ENCODE data around the gene VPS26C. TPM values are rescaled to one million over a fixed set of nuclear protein-coding genes. Genes with fewer than 3 reads are reported as not detected.
"Not testable (repeated sequence)": the region's sequence is repeated elsewhere in the genome, so short reads cannot be mapped to it uniquely, and the experiment has no call there.

Gene VPS26C
- total RNA-seq, 1 experiment from 2014 or later = 39.9 TPM

GRCh38 chr21:37231249-37231645 lies 35.9 kb downstream of the VPS26C start:
- H3K4me3 ChIP-seq = no peak overlapping the region
- H3K9me3 ChIP-seq (replicated peaks) = no peaks in the 10 kb centered on the region
- no peak overlapping the region for H3K27ac ChIP-seq
- H3K36me3 ChIP-seq = peaks cover 65% of the 10 kb centered on the region
- H3K4me1 ChIP-seq (replicated peaks) = no peaks in the 10 kb centered on the region
- no peak for DNase-seq (ENCODE audit: low read depth in 1 of 2, low spot score in 2 of 2)
- no peaks in the 10 kb centered on the region for H3K27me3 ChIP-seq (replicated peaks)

DNA sequence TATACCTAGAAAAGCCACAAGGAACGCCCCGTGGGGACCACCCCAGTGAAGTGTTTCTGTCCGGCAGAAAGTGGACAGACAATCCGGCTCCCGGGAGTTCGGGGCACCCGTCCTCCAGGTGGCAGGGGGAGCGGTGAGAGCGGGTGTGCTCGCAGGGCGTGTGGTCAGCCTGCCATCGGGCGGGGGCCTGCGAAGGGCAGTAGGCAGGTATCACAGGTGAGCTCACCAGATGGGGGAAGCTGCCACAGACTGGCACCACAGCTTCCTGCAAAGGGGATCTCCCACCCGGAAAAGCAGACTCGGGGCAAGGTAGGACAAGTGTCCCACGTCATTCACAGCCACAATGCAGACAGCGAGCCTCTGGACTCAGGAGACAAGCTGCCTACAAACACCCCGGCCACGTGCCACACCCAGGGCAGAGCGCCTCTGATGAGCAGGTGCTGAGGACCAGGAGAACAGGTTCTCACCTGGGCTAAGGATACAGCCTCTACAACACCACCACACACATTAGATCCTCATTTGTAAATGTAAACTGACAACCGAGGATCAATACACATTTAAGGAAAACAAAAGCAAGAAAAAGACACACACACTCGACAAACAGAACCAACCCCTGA lies 36.4 kb downstream of the VPS26C start:
- no peak overlapping the region for H3K4me3 ChIP-seq
- H3K9me3 ChIP-seq (replicated peaks) = no peaks in the 10 kb centered on the region
- H3K4me1 ChIP-seq (replicated peaks) = no peaks in the 10 kb centered on the region
- no peaks in the 10 kb centered on the region for H3K27me3 ChIP-seq (replicated peaks)
- no peak for DNase-seq (ENCODE audit: low read depth in 1 of 2, low spot score in 2 of 2)
- H3K27ac ChIP-seq = no peak overlapping the region
- peaks cover 66% of the 10 kb centered on the region for H3K36me3 ChIP-seq

GRCh38 chr21:37228003-37228400 lies 39.1 kb downstream of the VPS26C start:
- H3K9me3 ChIP-seq (replicated peaks) = no peaks in the 10 kb centered on the region
- H3K36me3 ChIP-seq = peaks cover 84% of the 10 kb centered on the region
- no peak for DNase-seq (ENCODE audit: low read depth in 1 of 2, low spot score in 2 of 2)
- H3K4me3 ChIP-seq = no peak overlapping the region
- no peaks in the 10 kb centered on the region; the same call in 1 of the 2 replicates for H3K4me1 ChIP-seq (replicated peaks)
- H3K27me3 ChIP-seq (replicated peaks) = no peaks in the 10 kb centered on the region
- no peak overlapping the region for H3K27ac ChIP-seq

DNA sequence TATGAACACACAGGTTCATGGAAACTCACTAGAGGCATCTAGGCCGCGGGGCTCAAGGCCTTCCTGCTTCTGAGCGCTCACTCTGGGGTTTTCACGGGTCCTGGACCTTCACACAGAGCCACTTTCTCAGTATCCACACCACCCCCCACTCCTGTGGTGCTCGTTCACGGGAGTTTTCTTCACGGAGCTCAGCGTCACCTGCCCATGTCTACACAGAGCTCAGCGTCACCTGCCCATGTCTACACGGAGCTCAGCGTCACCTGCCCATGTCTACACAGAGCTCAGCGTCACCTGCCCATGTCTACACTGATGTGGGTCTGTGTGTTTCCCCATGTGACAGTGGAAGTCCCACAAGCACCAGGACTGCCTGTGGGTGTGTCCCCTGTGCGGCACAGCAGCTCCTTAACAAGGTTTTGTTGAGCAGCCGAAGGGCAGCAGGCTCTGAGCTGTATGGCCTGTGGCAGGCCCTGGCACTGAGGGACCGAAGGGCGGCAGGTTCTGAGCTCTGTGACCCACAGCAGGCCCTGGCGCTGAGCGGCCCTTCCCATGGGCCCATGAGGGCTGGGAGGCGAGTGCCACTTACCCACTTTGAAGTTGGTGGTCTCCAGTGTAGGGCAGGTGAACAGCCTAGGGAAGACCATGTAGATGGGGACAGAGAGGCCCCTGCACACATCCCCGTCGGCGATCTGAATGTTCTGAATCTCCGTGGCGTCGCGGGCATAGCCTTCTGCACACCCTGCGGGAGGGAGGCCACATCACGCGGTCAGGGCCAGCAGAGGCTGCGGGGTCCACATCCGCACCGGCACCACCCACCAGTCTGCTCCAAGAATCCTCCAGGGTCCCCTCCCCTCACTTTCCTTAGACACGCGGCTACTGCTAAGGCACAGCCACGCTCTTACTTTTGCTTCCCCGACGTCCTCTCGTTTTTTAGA lies 39.8 kb downstream of the VPS26C start:
- no peaks in the 10 kb centered on the region; the same call in 1 of the 2 replicates for H3K4me1 ChIP-seq (replicated peaks)
- DNase-seq (ENCODE audit: low read depth in 1 of 2, low spot score in 2 of 2) = no peak
- no peaks in the 10 kb centered on the region for H3K27me3 ChIP-seq (replicated peaks)
- no peak overlapping the region for H3K4me3 ChIP-seq
- H3K9me3 ChIP-seq (replicated peaks) = no peaks in the 10 kb centered on the region
- H3K36me3 ChIP-seq = peaks cover 79% of the 10 kb centered on the region
- no peak overlapping the region for H3K27ac ChIP-seq

- Histone ChIP-seq H3K4me3 (no peak overlapping the region), H3K36me3 (peaks cover 71% of the 10 kb centered on the region), H3K27me3 (replicated peaks) (no peaks in the 10 kb centered on the region), H3K4me1 (replicated peaks) (peaks cover 2% of the 10 kb centered on the region), H3K9me3 (replicated peaks) (no peaks in the 10 kb centered on the region), H3K27ac (no peak overlapping the region)
- no peak for DNase-seq (ENCODE audit: low read depth in 1 of 2, low spot score in 2 of 2)
Observed at GRCh38 chr21:37226041-37226920, 40.9 kb downstream of the VPS26C start.

DNA sequence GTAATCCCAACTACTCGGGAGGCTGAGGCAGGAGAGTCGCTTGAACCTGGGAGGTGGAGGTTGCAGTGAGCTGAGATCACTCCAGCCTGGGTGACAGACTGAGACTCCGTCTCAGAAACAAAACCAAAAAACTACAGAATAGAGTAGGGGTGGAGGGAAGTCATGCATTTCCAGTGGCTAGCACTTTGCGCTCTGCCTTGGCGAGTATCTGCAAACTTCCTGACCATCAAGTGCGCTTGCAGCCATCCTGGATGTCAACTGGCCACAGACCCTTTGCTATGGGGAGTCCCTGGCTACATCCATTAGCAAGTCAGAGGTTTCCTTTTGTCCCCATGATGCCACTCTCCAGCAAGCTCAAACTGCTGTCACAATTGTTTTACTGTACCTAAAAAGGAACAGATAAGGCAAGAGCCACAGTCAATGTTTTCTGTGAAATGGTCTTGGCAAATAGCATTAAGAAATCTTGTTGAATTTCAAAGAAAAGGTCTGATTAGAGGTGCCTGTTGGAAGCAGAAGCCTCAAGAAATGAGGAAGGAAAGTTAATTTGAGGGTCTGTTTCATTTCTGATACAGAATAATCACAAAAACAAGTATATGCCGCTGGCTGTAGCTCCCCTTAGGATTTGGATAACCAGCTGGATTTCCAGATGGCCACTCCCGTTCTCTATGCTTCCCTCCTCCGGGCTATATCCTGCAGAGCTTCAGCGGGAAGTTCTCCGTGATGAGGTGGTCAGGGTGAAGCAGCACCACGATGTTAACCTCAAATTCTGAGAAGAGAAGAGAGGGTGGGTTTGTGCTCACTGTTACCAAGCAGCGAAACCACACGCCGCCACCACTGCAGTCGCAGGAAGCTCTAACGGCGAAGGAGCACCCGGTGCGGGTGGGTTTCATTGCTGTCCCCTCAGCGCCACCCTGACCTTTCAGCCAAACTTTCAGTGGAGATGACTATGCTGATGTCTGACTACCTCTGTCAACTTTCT lies 42.0 kb downstream of the VPS26C start:
- no peaks in the 10 kb centered on the region for H3K9me3 ChIP-seq (replicated peaks)
- H3K27me3 ChIP-seq (replicated peaks) = no peaks in the 10 kb centered on the region
- H3K36me3 ChIP-seq = peaks cover 63% of the 10 kb centered on the region

DNA sequence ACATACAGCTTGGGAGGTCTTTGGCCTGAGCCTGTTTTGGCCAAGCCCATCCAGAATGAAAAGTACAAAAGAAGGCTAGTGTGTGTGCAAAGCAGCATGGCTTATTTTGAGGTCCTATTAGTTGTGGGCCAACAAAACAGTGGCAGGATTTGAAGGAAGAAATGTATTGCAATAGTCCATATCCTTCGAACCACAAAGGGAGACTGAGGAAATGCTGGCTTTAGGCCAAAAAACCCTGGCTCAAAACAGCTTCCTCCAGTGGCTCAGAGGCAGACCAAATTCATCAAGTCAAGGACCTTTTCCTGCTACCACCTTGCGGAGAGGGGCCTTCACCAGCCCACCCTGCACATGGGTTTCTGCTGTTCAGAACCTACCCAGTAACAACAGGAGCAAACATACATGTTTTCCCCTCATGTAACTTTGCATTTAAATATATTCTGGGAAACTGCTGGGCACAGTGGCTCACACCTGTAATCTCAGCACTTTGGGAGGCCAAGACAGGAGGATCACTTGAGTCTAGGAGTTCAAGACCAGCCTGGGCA lies 43.3 kb downstream of the VPS26C start:
- DNase-seq (ENCODE audit: low read depth in 1 of 2, low spot score in 2 of 2) = no peak
- Histone ChIP-seq H3K27ac (no peak overlapping the region), H3K27me3 (replicated peaks) (no peaks in the 10 kb centered on the region), H3K4me1 (replicated peaks) (peaks cover 19% of the 10 kb centered on the region), H3K4me3 (no peak overlapping the region), H3K36me3 (peaks cover 56% of the 10 kb centered on the region), H3K9me3 (replicated peaks) (0 out of 2 replicates have a peak, but pooled peaks cover 3% of the 10 kb centered on the region)

More for the DNA sequence above, 42.0 kb downstream of the VPS26C start:
- peaks cover 12% of the 10 kb centered on the region for H3K4me1 ChIP-seq (replicated peaks)
- H3K27ac ChIP-seq = no peak overlapping the region
- no peak for DNase-seq (ENCODE audit: low read depth in 1 of 2, low spot score in 2 of 2)
- no peak overlapping the region for H3K4me3 ChIP-seq

DNA sequence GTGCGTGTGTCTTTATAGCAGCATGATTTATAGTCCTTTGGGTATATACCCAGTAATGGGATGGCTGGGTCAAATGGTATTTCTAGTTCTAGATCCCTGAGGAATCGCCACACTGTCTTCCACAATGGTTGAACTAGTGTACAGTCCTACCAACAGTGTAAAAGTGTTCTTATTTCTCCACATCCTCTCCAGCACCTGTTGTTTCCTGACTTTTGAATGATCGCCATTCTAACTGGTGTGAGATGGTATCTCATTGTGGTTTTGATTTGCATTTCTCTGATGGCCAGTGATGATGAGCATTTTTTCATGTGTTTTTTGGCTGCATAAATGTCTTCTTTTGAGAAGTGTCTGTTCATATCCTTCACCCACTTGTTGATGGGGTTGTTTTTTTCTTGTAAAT lies 44.9 kb downstream of the VPS26C start:
- not testable (repeated sequence) for H3K27me3 ChIP-seq (replicated peaks); H3K9me3 ChIP-seq (replicated peaks); H3K27ac ChIP-seq; DNase-seq (ENCODE audit: low read depth in 1 of 2, low spot score in 2 of 2); H3K4me3 ChIP-seq
- peaks cover 40% of the 10 kb centered on the region for H3K36me3 ChIP-seq
- H3K4me1 ChIP-seq (replicated peaks) = peaks cover 19% of the 10 kb centered on the region

DNA sequence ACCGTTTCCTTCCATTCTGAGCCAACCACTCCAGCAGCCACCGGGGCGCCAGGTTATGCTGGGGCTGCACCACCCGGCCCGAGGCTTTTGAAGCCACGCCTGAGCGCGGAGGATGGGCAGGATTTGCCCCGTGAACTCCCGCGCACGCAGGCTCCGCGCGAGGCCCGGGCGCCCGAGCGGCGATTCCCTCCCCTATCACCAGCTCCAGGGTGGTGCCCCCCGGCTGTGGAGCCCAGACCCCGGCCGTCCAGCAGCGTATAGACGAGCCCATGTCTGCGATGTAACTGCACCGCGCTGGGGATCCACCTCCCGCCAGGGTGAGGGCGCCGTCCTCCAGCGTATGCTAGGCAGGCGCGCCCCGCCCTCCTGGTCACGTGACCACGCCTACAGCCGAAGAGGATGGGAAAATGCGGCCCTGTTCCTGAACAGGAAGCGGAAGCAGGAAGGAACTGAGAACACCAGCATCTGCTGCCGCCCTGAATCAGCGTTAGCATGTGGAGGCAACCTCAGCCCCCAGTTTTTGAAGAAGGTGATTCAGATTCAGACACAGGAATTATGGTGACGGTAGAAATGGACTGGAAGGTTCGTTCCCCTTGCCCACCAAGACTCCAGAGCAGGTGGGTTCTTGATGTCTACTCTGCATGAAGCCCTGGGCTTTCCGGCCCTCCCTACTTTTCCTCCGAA lies 46.0 kb downstream of the VPS26C start:
- peak overlapping the region; percentile 27 for H3K27ac ChIP-seq

DNA sequence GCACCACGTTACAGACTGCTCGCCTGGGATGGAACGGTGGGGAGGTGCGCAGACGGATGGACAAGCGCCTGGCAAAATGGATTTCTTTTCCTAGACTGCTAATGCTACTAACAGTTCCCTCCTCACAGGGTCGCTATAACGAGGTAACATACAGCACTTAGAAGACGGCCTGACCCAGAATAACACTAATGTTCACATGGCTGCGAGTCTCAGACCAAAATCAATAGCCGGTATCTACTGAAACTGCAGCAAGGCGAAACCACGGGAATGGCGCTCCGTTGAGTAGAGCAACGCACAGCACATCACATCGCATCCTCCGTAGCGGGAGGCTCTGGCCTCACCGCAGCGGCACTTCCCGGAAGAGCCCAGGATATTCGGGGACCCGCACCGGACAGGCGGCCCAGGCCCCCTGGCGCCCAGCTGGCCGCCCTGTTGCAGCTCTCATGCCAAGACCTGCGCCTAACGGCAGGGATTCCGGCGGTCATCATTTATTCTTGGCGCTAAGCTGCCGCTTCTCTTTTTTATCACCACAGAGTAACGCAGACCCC lies 46.6 kb downstream of the VPS26C start:
- Histone ChIP-seq H3K36me3 (peaks cover 24% of the 10 kb centered on the region), H3K9me3 (replicated peaks) (0 out of 2 replicates have a peak, but pooled peaks cover 3% of the 10 kb centered on the region), H3K27me3 (replicated peaks) (no peaks in the 10 kb centered on the region), H3K27ac (peak overlapping the region; percentile 27), H3K4me1 (replicated peaks) (peaks cover 19% of the 10 kb centered on the region), H3K4me3 (peak overlapping the region; percentile 49)
- no peak for DNase-seq (ENCODE audit: low read depth in 1 of 2, low spot score in 2 of 2)

More for the DNA sequence above, 46.0 kb downstream of the VPS26C start:
- H3K4me3 ChIP-seq = peak overlapping the region; percentile 49
- no peaks in the 10 kb centered on the region for H3K27me3 ChIP-seq (replicated peaks)
- H3K4me1 ChIP-seq (replicated peaks) = peaks cover 19% of the 10 kb centered on the region
- 0 out of 2 replicates have a peak, but pooled peaks cover 3% of the 10 kb centered on the region for H3K9me3 ChIP-seq (replicated peaks)
- peak; percentile 90 to 95 for DNase-seq (ENCODE audit: low read depth in 1 of 2, low spot score in 2 of 2)
- H3K36me3 ChIP-seq = peaks cover 30% of the 10 kb centered on the region

DNA sequence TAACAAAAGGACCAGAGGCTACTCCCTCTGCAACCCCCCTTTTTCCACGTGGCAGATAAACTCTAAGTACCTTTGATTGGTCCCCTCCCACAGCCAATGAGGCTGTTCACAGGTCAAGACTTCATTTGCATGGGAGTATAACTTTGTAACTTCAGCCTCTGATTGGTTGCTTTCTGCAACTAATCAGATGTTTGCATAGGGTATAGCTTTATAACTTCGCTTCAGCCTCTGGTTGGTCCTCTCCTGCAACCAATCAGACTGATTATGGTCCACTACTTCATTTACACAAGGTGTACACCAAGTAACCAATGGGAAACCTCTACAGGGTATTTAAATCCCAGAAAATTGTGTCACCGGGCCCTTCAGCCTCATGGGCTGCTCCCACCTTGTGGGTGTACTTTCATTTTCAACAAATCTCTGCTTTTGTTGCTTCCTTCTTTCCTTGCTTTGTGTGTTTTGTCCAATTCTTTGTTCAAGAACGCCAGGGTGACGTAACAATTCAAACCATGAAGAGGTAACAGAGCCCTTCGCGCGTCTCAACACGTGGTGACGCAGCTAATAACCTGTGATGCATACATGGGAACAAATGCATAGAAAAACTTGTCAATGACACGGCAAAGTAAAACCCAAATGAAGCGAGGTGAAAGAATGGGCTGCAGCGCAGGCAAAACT lies 47.2 kb downstream of the VPS26C start:
- Histone ChIP-seq H3K36me3 (peaks cover 18% of the 10 kb centered on the region), H3K4me1 (replicated peaks) (peaks cover 19% of the 10 kb centered on the region), H3K9me3 (replicated peaks) (0 out of 2 replicates have a peak, but pooled peaks cover 3% of the 10 kb centered on the region), H3K27me3 (replicated peaks) (no peaks in the 10 kb centered on the region), H3K27ac (peak overlapping the region; percentile 27; the same call in 1 of the 2 replicates), H3K4me3 (peak overlapping the region; percentile 49)
- DNase-seq (ENCODE audit: low read depth in 1 of 2, low spot score in 2 of 2) = no peak

All from SJSA1 (cell line).